NB4 (cell line): ENCODE measurements around the gene CYP39A1.

Experiments used
- DNase-seq: peaks from one replicate; pipeline ENCODE4 v3.0.0; 2010; ENCODE audit warnings: low read depth
- H3K4me3 ChIP-seq: one replicate; pipeline ENCODE4 v1.5.1; 2011; ENCODE audit warnings: mild to moderate bottlenecking, low read depth, low read length, moderate library complexity
- CTCF ChIP-seq: IDR thresholded peaks from one replicate; pipeline ENCODE4 v1.5.1; 2012; ENCODE audit warnings: low read depth, low read length
- MYC ChIP-seq: IDR thresholded peaks from 2 replicates; pipeline ENCODE4 v1.6.1; 2011; ENCODE audit warnings: low read depth, low read length
- POLR2A ChIP-seq: IDR thresholded peaks from 2 replicates; pipeline ENCODE4 v1.6.1; 2011; ENCODE audit warnings: mild to moderate bottlenecking; ENCODE audit not compliant: insufficient read length; ENCODE audit errors: extremely low read depth
- TF ChIP-seq, protein P1 (sequence below): IDR thresholded peaks from 2 replicates; pipeline ENCODE4 v1.6.1; 2011; ENCODE audit warnings: low read depth, low read length

Gene CYP39A1

GRCh38 chr6:46642928-46643751 is 9.5 kb downstream of the CYP39A1 start:
- no peak overlapping the region for H3K4me3 ChIP-seq
- TF ChIP-seq, protein P1, sequence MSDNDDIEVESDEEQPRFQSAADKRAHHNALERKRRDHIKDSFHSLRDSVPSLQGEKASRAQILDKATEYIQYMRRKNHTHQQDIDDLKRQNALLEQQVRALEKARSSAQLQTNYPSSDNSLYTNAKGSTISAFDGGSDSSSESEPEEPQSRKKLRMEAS: no peak
- no peak for TF ChIP-seq CTCF
- no peak for TF ChIP-seq POLR2A
- no peak for TF ChIP-seq MYC
- DNase-seq: no peak

DNA sequence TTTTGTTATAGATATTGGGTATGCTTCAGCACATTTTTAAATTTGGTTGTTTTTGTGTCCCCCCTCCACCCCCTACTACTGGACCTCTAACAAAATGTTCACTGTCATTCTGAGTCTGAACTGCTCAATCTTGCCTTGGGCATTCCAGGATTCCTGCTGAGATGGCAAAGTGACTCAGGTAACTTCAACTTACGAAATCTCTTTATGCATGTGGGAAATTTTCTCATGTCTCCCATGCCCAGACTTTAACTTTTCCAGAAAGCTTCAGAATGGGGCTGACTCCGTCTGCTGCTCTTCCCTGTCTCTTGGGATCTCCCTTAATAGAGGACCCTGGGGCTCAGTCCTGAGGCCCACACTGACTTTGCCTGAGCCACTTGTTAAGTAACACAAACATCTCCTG is 14.0 kb downstream of the CYP39A1 start:
- TF ChIP-seq MYC (no peak), POLR2A (no peak), CTCF (no peak)
- TF ChIP-seq, protein P1: no peak
- no peak for DNase-seq
- no peak overlapping the region for H3K4me3 ChIP-seq

- no peak for DNase-seq
- TF ChIP-seq CTCF (no peak), MYC (no peak), POLR2A (no peak)
- TF ChIP-seq, protein P1: no peak
- no peak overlapping the region for H3K4me3 ChIP-seq
These were observed 14.7 kb downstream of the CYP39A1 start for GRCh38 chr6:46637933-46638332.

DNA sequence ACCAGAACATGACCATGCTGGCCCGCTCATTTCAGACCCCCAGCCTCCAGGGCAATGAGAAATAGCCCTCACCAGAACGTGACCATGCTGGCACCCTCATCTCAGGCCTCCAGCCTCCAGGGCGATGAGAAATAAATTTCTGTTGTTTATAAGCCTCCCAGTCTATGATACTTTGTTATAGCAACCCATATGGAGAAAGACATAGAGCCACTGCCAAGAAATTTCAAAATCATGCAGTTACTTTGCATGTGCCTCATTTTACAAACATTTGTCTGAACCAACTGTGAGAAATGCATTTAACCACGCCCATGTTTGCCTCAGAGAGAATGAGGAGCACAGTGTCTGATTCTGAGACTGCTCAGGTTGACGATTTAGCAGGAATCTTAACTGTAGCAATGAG is 15.5 kb downstream of the CYP39A1 start:
- no peak for DNase-seq
- no peak for TF ChIP-seq MYC
- TF ChIP-seq CTCF: no peak
- TF ChIP-seq POLR2A: no peak
- TF ChIP-seq, protein P1: no peak
- no peak overlapping the region for H3K4me3 ChIP-seq

- TF ChIP-seq CTCF (no peak), POLR2A (no peak), MYC (no peak)
- TF ChIP-seq, protein P1: no peak
- no peak for DNase-seq
These were observed 17.2 kb downstream of the CYP39A1 start for GRCh38 chr6:46635462-46635861.

More at GRCh38 chr6:46635462-46635861, 17.2 kb downstream of the CYP39A1 start:
- no peak overlapping the region for H3K4me3 ChIP-seq
